NCI-H1105 (cell line): ENCODE results near the gene ABCG5.

ENCODE experiments used
- DNase-seq: peaks from one replicate; lab custom pipeline; 2025; lab: John Stamatoyannopoulos, UW

Gene ABCG5

GRCh38 chr2:43838560-43839267 lies at the start of gene ABCG5, which contains the start of gene ABCG8:
Gene ABCG5, minus strand, starts transcription at chr2:43838839. Its CDS starts 160 bp downstream, at chr2:43838679.
Gene ABCG8, plus strand, starts transcription at chr2:43838971. Its CDS starts 83 bp downstream, at chr2:43839054.
- no peak for DNase-seq

DNA sequence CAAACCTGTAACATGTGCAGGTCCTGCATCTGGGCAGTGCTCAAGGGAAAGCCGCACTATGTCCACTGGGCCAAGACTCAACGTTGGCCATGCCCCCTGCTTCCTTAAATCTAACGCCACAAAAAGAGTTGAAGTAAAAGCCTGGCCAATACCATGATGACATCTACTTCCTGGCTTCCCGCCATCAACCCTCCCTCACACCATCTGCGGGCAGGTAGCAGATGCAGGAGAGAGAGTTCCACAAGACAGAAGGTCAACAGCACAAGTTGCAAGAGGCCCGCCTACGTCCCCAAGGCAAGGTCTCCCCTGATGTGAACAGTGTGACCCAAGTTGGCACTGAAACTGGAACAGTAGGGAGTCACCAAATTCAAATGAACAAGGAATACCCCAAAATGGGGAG lies 48.5 kb upstream of the ABCG5 start:
- DNase-seq, result no peak

DNA sequence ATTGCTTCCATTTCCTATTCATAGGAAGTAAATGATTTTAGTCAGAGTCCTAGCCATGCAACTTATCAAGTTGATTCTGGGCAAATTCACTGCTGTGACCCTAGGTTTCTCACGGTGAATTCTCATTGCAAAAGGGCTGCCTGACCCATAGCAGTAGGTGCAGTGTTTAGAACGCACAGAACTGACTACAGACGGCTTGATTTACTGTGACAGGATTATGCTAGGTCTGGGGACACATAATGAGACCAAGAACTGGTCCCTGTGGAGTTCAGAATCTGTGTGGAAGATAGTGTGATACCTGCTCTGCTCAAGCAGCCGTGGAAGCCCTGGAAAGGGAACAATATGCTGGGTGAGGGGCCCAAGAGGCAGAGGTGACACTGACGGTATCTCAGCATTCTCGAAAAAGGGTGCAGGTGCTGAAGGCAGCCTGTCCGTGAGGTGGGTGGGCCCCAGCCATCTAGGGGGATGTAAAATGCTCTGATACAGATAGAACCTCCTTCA lies 46.5 kb upstream of the ABCG5 start:
- no peak for DNase-seq

GRCh38 chr2:43884689-43885088 lies 46.0 kb upstream of the ABCG5 start:
- no peak for DNase-seq

GRCh38 chr2:43882312-43882711 lies 43.7 kb upstream of the ABCG5 start:
- no peak for DNase-seq

DNA sequence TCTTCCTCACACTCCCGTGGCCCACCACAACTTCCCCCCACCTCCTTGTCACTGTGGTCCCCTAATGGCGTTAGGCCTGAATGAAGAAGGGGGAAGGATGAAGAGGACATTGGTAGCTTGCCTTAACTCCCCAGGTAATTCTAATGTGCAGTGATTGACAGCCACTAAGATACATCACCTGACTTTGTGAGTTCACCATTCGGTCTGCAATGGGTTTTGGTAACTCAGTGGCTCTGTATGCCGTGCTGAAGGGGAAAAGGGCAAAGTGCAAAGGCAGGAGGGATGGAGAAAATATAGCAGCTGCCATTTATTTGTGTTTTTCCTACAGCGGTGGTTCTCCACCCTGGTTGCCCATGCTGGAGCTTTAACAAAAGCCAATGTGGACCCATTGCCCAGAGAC lies 42.3 kb upstream of the ABCG5 start:
- no peak for DNase-seq

DNA sequence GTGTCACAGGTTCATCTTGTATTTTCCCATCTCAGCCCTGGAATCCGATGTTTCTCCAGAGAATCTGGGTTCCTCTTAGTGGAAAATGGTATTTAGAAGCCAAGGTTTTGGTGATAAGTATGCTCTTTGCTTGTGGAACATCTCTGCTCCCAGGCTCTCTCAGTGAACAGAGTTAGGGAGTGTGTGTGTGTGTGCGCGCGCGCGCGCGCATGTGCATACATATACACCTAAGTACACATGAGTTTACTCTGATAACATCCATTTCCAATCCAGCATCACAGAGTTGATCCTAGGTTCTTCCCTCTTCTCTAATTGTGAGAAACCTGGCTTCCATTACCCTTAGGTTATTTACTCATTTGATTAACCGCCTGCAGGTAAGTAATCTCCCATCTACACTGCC lies 41.8 kb upstream of the ABCG5 start:
- DNase-seq, result no peak

DNA sequence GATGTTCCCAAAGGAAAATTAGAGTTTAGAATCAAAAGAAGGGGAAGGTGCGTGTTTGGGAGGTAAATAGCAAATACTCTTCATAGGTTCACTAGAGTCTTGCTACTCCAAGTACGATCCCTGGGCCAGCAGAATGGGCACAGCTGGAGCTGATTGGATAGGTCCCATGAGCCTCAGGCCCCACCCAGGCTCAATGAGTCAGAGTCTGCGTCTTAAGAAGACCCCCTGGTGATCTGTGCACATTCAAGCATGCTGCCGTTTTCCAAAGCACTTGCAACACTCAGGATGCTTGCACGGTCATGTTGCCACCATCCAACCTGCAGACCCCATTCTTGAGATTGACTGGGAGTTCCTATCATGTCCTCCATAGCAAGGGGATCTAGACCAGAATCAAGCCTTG lies 40.6 kb upstream of the ABCG5 start:
- no peak for DNase-seq

DNA sequence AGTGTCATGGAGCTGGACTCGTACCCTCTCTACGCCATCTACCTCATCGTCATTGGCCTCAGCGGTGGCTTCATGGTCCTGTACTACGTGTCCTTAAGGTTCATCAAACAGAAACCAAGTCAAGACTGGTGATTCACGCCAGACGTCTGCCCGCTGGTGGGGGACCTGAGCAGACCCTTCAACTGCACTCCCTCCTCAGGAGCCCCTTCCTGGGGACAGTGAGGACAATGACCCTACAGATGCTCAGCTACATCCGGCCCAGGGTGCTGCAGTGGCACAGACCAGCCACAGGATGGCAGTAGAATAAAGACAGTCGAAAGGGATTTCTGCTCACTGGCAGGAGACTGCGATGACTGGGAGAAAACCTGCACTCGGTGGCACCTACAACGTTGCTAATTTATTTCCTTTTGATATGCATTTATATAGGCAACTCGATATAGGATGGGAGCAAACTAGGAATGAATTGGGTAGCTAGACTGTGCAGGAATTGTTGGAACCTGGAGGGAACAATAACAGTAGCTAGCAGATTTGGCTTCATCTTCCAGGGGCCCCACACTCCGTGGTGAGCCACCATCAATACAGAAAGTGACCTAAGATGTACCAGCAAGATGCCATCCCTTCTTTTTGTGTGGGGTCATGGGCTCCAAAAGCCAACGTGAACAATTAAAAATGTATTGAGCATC lies 39.3 kb upstream of the ABCG5 start:
- DNase-seq, result peak; percentile 45

- no peak for DNase-seq
These were observed 36.3 kb upstream of the ABCG5 start for GRCh38 chr2:43874776-43875451.

DNA sequence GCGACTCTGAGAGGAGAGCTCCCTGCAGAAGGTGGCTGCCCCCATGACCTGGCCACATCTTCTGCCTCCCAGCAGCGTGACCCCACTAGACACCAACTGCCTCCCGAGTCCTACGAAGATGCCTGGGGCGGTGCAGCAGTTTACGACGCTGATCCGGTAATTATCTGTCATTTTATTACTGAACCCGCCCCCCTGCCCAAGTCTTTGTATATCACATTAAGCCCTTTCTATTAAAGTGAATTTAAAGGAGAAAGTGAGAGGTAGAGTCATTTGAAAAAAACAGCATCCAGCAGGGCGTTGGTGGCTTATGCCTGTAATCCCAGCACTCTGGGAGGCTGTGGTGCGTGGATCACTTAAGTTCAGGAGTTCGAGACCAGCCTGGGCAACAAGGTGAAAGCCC lies 33.5 kb upstream of the ABCG5 start:
- DNase-seq, result no peak

DNA sequence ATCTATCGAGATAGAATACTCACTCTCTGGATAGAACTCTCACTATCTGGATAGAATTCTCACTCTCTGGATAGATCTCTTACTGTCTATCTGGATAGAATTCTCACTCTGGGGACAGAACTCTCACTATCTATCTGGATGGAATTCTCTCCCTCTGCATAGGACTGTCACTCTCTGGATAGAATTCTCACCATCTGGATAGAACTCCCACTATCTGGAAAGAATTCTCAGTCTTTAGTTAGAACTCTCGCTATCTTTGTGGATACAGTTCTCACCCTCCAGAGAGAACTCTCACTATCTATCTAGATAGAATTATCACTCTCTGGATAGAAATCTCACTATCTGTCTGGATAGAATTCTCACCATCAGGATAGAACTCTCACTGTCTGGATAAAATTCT lies 16.7 kb upstream of the ABCG5 start:
- no peak for DNase-seq

DNA sequence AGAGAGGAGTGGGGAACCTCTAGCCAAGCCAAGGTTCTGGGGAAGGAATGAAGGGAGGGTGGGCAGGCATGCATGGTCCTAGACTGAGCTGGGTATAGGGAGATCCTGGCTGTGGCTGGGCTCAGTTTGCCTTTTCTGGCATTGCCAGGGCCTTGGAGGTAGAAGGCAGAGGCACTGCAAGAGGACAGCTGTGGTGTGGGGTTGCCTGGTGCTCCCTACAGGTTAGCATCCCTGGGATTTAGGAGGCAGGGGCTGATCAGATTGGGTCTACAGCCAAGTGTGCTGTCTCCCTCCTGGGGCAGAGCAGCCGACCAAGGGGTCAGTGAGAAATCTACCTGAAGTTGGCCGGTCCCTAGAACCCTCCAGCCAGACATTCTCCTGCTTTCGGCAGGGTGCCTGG lies 16.0 kb upstream of the ABCG5 start:
- DNase-seq, result no peak

DNA sequence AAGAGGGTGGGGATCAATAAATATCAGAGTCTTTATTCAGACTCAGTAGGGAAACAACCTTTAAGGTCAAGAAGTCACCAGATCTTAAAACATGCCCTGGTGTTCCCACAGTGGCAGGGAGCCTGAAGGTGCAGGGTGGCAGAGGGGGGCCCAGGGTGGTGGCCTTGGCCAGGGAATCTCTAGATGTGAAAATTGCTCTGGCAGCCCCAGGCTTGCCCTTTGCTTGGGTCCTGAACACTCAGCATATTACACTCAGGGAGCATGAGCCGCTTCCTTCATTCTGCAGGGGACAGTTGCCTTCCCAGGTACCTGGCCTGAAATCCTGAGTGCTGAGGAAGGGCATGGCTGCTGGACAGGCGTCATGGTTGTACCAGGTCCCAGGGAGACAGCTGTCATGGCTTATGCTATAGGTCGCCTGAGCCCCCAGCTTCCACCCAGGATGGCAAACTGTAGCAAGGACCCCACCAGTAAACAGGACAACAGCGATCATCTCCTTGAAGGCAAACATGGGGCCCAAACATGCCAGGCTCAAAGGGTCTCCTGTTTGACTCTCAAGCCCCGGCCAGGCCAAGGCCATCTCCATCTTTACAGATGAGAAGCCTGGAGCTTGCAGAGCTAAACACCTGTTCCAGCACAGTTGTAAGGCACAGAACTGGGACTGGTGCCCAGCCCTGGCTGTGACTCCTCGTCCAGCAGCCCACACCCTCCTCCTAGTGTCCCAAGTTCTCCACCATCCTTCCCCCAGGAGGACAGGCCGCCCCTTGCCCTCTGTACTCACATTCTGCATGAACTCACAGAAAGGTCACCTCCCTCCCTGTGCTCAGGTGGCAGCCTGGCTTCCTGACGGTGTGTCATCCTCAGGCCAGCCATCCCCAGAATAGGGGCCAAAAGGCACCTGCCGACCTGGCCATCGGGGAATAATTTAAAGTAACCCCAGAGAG lies 14.8 kb upstream of the ABCG5 start:
- no peak for DNase-seq

DNA sequence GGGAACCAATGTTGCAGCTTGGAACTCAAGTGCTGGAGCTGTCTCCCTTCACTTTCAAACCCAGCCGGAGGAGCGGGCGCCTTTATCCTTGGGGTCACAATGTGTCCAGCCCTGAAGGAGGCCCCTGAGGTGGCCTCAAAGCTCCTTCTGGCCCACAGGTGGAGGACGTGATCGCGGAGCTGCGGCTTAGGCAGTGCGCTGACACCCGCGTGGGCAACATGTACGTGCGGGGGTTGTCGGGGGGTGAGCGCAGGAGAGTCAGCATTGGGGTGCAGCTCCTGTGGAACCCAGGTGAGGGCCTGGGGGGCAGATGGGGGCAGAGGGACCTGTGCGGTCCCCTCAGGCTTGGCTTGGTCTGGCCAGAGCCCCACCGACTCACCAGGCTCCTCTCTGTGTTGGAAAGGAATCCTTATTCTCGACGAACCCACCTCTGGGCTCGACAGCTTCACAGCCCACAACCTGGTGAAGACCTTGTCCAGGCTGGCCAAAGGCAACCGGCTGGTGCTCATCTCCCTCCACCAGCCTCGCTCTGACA lies 13.6 kb upstream of the ABCG5 start:
- DNase-seq, result no peak

DNA sequence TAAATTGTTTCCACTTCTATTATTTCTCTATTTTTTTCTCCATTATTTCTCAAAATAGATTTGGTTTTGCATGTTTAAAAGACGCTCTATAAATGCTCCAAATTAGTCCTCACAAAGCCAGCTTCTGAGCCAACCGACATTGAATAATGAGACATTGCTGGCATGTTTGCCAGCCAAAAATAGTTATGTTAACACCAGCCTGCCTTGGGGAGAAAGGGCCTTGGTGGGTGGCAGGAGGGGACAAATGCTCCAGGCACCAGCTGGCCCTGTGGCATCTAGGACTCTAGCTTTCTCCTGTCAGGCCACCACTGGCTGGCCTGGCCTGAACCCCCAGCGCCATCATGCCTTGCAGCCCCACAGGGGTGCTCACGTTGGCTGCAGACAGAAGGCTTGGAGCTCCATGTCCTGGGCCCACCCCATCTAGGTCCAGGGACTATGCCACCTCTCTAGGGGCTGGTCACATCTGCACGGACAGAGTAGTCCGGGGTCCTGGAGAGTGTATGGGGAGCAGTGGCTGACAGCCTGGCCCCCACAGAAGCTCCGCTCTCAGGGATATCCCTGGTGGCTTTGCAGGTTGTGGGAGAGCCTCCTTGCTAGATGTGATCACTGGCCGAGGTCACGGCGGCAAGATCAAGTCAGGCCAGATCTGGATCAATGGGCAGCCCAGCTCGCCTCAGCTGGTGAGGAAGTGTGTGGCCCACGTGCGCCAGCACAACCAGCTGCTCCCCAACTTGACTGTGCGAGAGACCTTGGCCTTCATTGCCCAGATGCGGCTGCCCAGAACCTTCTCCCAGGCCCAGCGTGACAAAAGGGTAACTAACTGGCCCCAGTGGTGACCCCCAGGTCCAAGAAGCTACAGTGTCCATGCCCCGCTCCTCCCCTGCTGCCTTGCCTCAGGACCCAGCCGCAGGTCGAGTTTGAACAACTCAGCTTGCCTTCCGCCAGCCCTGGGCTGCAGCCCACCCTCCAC lies 12.7 kb upstream of the ABCG5 start:
- no peak for DNase-seq

DNA sequence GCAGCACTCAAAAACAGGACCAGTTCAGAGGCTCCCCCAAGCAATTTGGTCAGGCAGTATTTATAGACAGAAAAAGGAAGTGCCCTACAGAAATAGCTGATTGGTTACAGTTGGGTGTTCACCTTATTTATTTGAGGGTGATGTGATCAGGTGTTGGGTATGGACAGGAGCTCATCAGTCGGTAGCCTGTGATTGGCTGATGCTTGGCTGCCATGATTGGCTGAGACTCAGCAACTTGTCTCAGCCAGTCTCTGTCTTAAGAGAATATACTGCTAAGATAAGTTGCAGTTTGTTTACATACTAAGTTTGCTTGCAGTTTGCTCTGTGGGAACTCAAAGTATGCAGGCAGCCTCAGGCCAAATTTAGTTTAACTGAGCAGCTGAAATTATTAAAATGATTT lies 9.6 kb upstream of the ABCG5 start:
- no peak for DNase-seq

DNA sequence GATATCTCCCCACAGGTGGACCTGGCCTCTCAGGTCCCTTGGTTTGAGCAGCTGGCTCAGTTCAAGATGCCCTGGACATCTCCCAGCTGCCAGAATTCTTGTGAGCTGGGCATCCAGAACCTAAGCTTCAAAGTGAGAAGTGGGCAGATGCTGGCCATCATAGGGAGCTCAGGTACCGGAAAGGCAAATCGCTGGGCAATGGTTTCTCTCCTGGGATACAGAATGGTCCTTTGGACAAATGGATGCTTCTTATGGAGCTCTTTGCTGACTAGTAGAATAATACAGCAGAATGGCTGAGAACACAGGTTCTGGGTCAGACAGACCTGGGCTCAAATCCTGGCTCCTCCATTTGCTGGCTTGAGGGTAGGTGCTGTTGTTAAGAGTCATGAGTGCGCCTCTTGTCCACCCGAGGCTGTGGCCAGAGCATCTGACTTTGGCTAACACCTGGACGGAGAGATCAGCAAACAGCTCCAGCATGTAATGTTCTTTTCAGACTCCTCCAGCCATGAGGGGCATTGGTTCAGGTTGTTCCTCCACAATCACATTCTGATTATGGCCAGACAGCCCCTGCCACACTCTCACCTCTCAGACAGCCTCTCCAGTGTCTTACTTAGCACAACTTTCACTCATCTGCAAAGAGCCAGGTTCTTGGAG lies 7.6 kb upstream of the ABCG5 start:
- DNase-seq, result no peak

DNA sequence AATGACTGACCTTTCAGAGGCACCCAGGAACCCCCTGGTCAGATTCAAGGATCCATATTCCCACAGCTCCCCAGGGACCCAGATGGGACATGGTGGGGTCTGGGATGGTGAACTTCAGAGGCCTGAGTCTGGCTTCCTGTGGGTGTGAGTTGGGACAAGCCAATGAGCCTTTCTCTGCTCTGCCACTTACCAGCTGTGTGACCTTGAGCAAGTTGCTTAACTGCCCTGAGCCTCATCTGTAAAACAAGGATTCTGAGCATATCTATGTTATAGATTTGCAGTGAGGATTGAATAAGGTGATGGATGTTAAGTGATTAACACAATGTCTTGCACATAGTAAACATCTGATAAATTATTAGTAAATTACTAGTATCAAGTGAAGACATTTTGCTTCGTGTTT lies 6.5 kb upstream of the ABCG5 start:
- DNase-seq, result no peak

GRCh38 chr2:43842866-43843226 lies 4.2 kb upstream of the ABCG5 start:
- no peak for DNase-seq
